ENCODE results near the gene PKLR. TPM values are rescaled to one million over a fixed set of nuclear protein-coding genes. Genes with fewer than 3 reads are reported as not detected.

The PKLR gene
- polyA plus RNA-seq, 1 donor from 2014 or later: not detected

- H3K4me3 ChIP-seq (ENCODE audit: low read length): peak overlapping the region; percentile 62
- no peaks in the 10 kb centered on the region for H3K9me2 ChIP-seq (ENCODE audit: insufficient read depth, low read length)
- no peaks in the 10 kb centered on the region for H4K20me1 ChIP-seq (ENCODE audit: insufficient read depth)
- no peaks in the 10 kb centered on the region for H3K36me3 ChIP-seq (ENCODE audit: insufficient read depth, low read length)
- no peak overlapping the region for H3K4me2 ChIP-seq (ENCODE audit: low read length)
- H3F3A ChIP-seq (ENCODE audit: insufficient read depth, low read length, poor library complexity, severe bottlenecking): no peaks in the 10 kb centered on the region
- TF ChIP-seq POLR2AphosphoS5 (IDR thresholded peaks at IDR 0.05) (peak; percentile 49), EP300 (conservative IDR thresholded peaks at IDR 0.05; ENCODE audit: poor library complexity, severe bottlenecking) (no peak), MXI1 (conservative IDR thresholded peaks at IDR 0.05; ENCODE audit: poor library complexity, severe bottlenecking) (peak; percentile 69), SMC3 (conservative IDR thresholded peaks at IDR 0.05; ENCODE audit: poor library complexity) (peak; percentile 41), RAD21 (conservative IDR thresholded peaks at IDR 0.05) (no peak), CTCF (IDR thresholded peaks at IDR 0.05; ENCODE audit: poor library complexity, severe bottlenecking) (no peak), TAF1 (IDR thresholded peaks at IDR 0.05; ENCODE audit: low read depth) (no peak)
- H3K27me3 ChIP-seq (ENCODE audit: insufficient read depth, low read depth, low read length): no peaks in the 10 kb centered on the region
- H3K9me3 ChIP-seq (ENCODE audit: low read length): no peaks in the 10 kb centered on the region
- H3K79me2 ChIP-seq (replicated peaks; ENCODE audit: insufficient read depth, low read length): no peaks in the 10 kb centered on the region
- H3K9ac ChIP-seq (ENCODE audit: low read length): peak overlapping the region; percentile 48
- peak overlapping the region; percentile 30 for H3K27ac ChIP-seq (ENCODE audit: low read length)
- H2AFZ ChIP-seq (ENCODE audit: low read depth, low read length): peak overlapping the region; percentile 4
Observed at GRCh38 chr1:155241069-155241679, 60.1 kb downstream of the PKLR start.

Other genes with a start within 250 kb of the PKLR start
- 0.64 and 1.2 TPM in 2 replicates for gene EFNA4, start 237.7 kb downstream of the PKLR start, polyA plus RNA-seq
- gene EFNA3, start 222.6 kb downstream of the PKLR start, polyA plus RNA-seq: 12.2 and 16.9 TPM in 2 replicates
- gene EFNA1, start 173.6 kb downstream of the PKLR start, polyA plus RNA-seq: 0.50 TPM in 1 of 2 replicates, not detected in the other
- 12.6 and 15.9 TPM in 2 replicates for gene SLC50A1, start 165.6 kb downstream of the PKLR start, polyA plus RNA-seq
- gene DPM3, start 160.9 kb downstream of the PKLR start, polyA plus RNA-seq: 150 TPM in 2 replicates
- gene KRTCAP2, start 128.1 kb downstream of the PKLR start, polyA plus RNA-seq: 175 and 187 TPM in 2 replicates
- 31.5 and 49.0 TPM in 2 replicates for gene TRIM46, start 127.6 kb downstream of the PKLR start, polyA plus RNA-seq
- gene THBS3, start 93.5 kb downstream of the PKLR start, polyA plus RNA-seq: 99.6 and 126 TPM in 2 replicates
- gene MTX1, start 92.7 kb downstream of the PKLR start, polyA plus RNA-seq: 48.0 and 55.0 TPM in 2 replicates
- gene ENTREP3, start 46.0 kb downstream of the PKLR start, polyA plus RNA-seq: 9.8 and 11.1 TPM in 2 replicates
- gene SCAMP3, start 39.1 kb downstream of the PKLR start, polyA plus RNA-seq: 34.6 and 50.0 TPM in 2 replicates
- gene CLK2, start 27.9 kb downstream of the PKLR start, polyA plus RNA-seq: 44.4 and 57.7 TPM in 2 replicates
- gene HCN3, start 24.0 kb downstream of the PKLR start, polyA plus RNA-seq: 53.2 and 53.4 TPM in 2 replicates
- gene FDPS, start 7.4 kb upstream of the PKLR start, polyA plus RNA-seq: 235 and 257 TPM in 2 replicates
- 45.7 and 58.1 TPM in 2 replicates for gene RUSC1, start 19.5 kb upstream of the PKLR start, polyA plus RNA-seq

Measured in neural cell (in vitro differentiated cells).